GM21529 (cell line): Measurements from ENCODE around the gene ELOA2.
"Not testable (repeated sequence)": the region's sequence is repeated elsewhere in the genome, so short reads cannot be mapped to it uniquely, and the experiment has no call there.

Experiments used
- ATAC-seq: cut with Tn5 transposase; IDR thresholded peaks from one replicate; pipeline ENCODE4 v1.9.1; 2021; ENCODE audit not compliant: unreplicated experiment

ELOA2 gene

GRCh38 chr18:47035156-47035671 lies at the start of gene ELOA2:
ELOA2 (minus strand) TSS chr18:47035621; CDS start chr18:47035264, 357 bp downstream.
- no peak for ATAC-seq

GRCh38 chr18:47081578-47081977 lies 46.2 kb upstream of the ELOA2 start:
- ATAC-seq = no peak

- ATAC-seq = no peak
These were observed 45.5 kb upstream of the ELOA2 start for GRCh38 chr18:47080872-47081271.

- ATAC-seq = no peak
These were observed 41.7 kb upstream of the ELOA2 start for GRCh38 chr18:47077111-47077510.

GRCh38 chr18:47075098-47075883 lies 39.9 kb upstream of the ELOA2 start:
- no peak for ATAC-seq

GRCh38 chr18:47067648-47068047 lies 32.2 kb upstream of the ELOA2 start:
- no peak for ATAC-seq

GRCh38 chr18:47063096-47063495 lies 27.7 kb upstream of the ELOA2 start:
- ATAC-seq = no peak

GRCh38 chr18:47062471-47062870 lies 27.1 kb upstream of the ELOA2 start:
- no peak for ATAC-seq

- no peak for ATAC-seq
These were observed 18.9 kb upstream of the ELOA2 start for GRCh38 chr18:47054369-47054768.

- no peak for ATAC-seq
These were observed 15.0 kb upstream of the ELOA2 start for GRCh38 chr18:47050468-47050867.

GRCh38 chr18:47040982-47041381 lies 5.6 kb upstream of the ELOA2 start:
- no peak for ATAC-seq

- ATAC-seq = no peak
These were observed 1.6 kb upstream of the ELOA2 start for GRCh38 chr18:47036927-47037578.

GRCh38 chr18:47036298-47036874 lies 965 bp upstream of the ELOA2 start:
- ATAC-seq = no peak

- not testable (repeated sequence) for ATAC-seq
These were observed 830 bp downstream of the ELOA2 start for GRCh38 chr18:47034591-47034990.

GRCh38 chr18:47032945-47033344 lies 2.5 kb downstream of the ELOA2 start:
- no peak for ATAC-seq

- not testable (repeated sequence) for ATAC-seq
These were observed 4.5 kb downstream of the ELOA2 start for GRCh38 chr18:47030887-47031286.

- not testable (repeated sequence) for ATAC-seq
These were observed 5.6 kb downstream of the ELOA2 start for GRCh38 chr18:47029684-47030353.

- ATAC-seq = not testable (repeated sequence)
These were observed 6.7 kb downstream of the ELOA2 start for GRCh38 chr18:47028738-47029137.

GRCh38 chr18:47025557-47026174 lies 9.8 kb downstream of the ELOA2 start:
- ATAC-seq = not testable (repeated sequence)

- ATAC-seq = not testable (repeated sequence)
These were observed 11.5 kb downstream of the ELOA2 start for GRCh38 chr18:47023769-47024465.
